Rectal smooth muscle tissue (tissue), 1 donor: ENCODE data around the gene CACNB2.

Experiments used
- H3K27ac ChIP-seq: one replicate; pipeline ENCODE4 v1.7.0; 2013; ENCODE audit warnings: low read depth, low read length, inconsistent platforms
- H3K27me3 ChIP-seq: one replicate; pipeline ENCODE4 v1.7.0; 2013; ENCODE audit warnings: low read length; ENCODE audit not compliant: control insufficient read depth, insufficient read depth
- H3K36me3 ChIP-seq: one replicate; pipeline ENCODE4 v1.7.0; 2013; ENCODE audit warnings: low read length; ENCODE audit not compliant: control insufficient read depth, insufficient read depth
- H3K4me1 ChIP-seq: one replicate; pipeline ENCODE4 v1.7.0; 2013; ENCODE audit warnings: low read length; ENCODE audit not compliant: control insufficient read depth, insufficient read depth
- H3K4me3 ChIP-seq: one replicate; pipeline ENCODE4 v1.7.0; 2013; ENCODE audit warnings: low read length
- H3K9ac ChIP-seq: one replicate; pipeline ENCODE4 v1.7.0; 2013; ENCODE audit warnings: low read length

The CACNB2 gene

GRCh38 chr10:18122753-18123152, 17.5 kb upstream of the CACNB2 start:
- H3K4me1 ChIP-seq = no peaks in the 10 kb centered on the region

GRCh38 chr10:18133046-18133445, 7.2 kb upstream of the CACNB2 start:
- no peak overlapping the region for H3K9ac ChIP-seq
- no peaks in the 10 kb centered on the region for H3K27me3 ChIP-seq
- H3K27ac ChIP-seq = no peak overlapping the region
- no peaks in the 10 kb centered on the region for H3K4me1 ChIP-seq
- H3K36me3 ChIP-seq = no peaks in the 10 kb centered on the region
- no peak overlapping the region for H3K4me3 ChIP-seq

More at GRCh38 chr10:18122753-18123152, 17.5 kb upstream of the CACNB2 start:
- Histone ChIP-seq H3K27ac (no peak overlapping the region), H3K27me3 (no peaks in the 10 kb centered on the region), H3K4me3 (no peak overlapping the region), H3K36me3 (no peaks in the 10 kb centered on the region), H3K9ac (no peak overlapping the region)

GRCh38 chr10:18134509-18134908, 5.7 kb upstream of the CACNB2 start:
- no peak overlapping the region for H3K27ac ChIP-seq
- H3K36me3 ChIP-seq = no peaks in the 10 kb centered on the region
- H3K4me1 ChIP-seq = peaks cover under 1% of the 10 kb centered on the region
- H3K9ac ChIP-seq = no peak overlapping the region
- no peaks in the 10 kb centered on the region for H3K27me3 ChIP-seq
- H3K4me3 ChIP-seq = no peak overlapping the region

GRCh38 chr10:18134921-18135320, 5.3 kb upstream of the CACNB2 start:
- Histone ChIP-seq H3K4me3 (no peak overlapping the region), H3K27ac (no peak overlapping the region), H3K4me1 (peaks cover 4% of the 10 kb centered on the region), H3K9ac (no peak overlapping the region), H3K36me3 (no peaks in the 10 kb centered on the region), H3K27me3 (no peaks in the 10 kb centered on the region)

GRCh38 chr10:18136073-18136791, 4.0 kb upstream of the CACNB2 start:
- H3K4me3 ChIP-seq = no peak overlapping the region
- H3K36me3 ChIP-seq = no peaks in the 10 kb centered on the region
- no peak overlapping the region for H3K9ac ChIP-seq
- H3K27me3 ChIP-seq = no peaks in the 10 kb centered on the region
- peaks cover 5% of the 10 kb centered on the region for H3K4me1 ChIP-seq
- no peak overlapping the region for H3K27ac ChIP-seq

- H3K4me3 ChIP-seq = no peak overlapping the region
- no peaks in the 10 kb centered on the region for H3K36me3 ChIP-seq
- H3K4me1 ChIP-seq = peaks cover 5% of the 10 kb centered on the region
- H3K27ac ChIP-seq = no peak overlapping the region
- H3K9ac ChIP-seq = no peak overlapping the region
- H3K27me3 ChIP-seq = no peaks in the 10 kb centered on the region
Measured at GRCh38 chr10:18137111-18137510, 3.1 kb upstream of the CACNB2 start.

GRCh38 chr10:18140957-18141845, 977 bp downstream of the CACNB2 start:
- Histone ChIP-seq H3K9ac (peak overlapping the region; percentile 54), H3K4me1 (peaks cover 33% of the 10 kb centered on the region), H3K27me3 (no peaks in the 10 kb centered on the region), H3K4me3 (peak overlapping the region; percentile 83), H3K36me3 (no peaks in the 10 kb centered on the region), H3K27ac (peak overlapping the region; percentile 85)

GRCh38 chr10:18142151-18142550, 1.9 kb downstream of the CACNB2 start:
- Histone ChIP-seq H3K9ac (no peak overlapping the region), H3K27me3 (no peaks in the 10 kb centered on the region), H3K4me3 (peak overlapping the region; percentile 33), H3K27ac (peak overlapping the region; percentile 85), H3K4me1 (peaks cover 38% of the 10 kb centered on the region), H3K36me3 (no peaks in the 10 kb centered on the region)

- Histone ChIP-seq H3K36me3 (no peaks in the 10 kb centered on the region), H3K4me3 (no peak overlapping the region), H3K4me1 (peaks cover 46% of the 10 kb centered on the region), H3K9ac (no peak overlapping the region), H3K27me3 (no peaks in the 10 kb centered on the region), H3K27ac (peak overlapping the region; percentile 85)
Measured at GRCh38 chr10:18144396-18144795, 4.2 kb downstream of the CACNB2 start.

GRCh38 chr10:18144928-18145327, 4.7 kb downstream of the CACNB2 start:
- peaks cover 46% of the 10 kb centered on the region for H3K4me1 ChIP-seq
- peak overlapping the region; percentile 85 for H3K27ac ChIP-seq
- H3K9ac ChIP-seq = no peak overlapping the region
- H3K36me3 ChIP-seq = no peaks in the 10 kb centered on the region
- H3K4me3 ChIP-seq = no peak overlapping the region
- no peaks in the 10 kb centered on the region for H3K27me3 ChIP-seq

- no peak overlapping the region for H3K4me3 ChIP-seq
- peaks cover 47% of the 10 kb centered on the region for H3K4me1 ChIP-seq
- H3K9ac ChIP-seq = no peak overlapping the region
- H3K27ac ChIP-seq = peak overlapping the region; percentile 85
- no peaks in the 10 kb centered on the region for H3K36me3 ChIP-seq
- H3K27me3 ChIP-seq = no peaks in the 10 kb centered on the region
Measured at GRCh38 chr10:18145652-18146051, 5.4 kb downstream of the CACNB2 start.

GRCh38 chr10:18149196-18149800, 9.1 kb downstream of the CACNB2 start:
- Histone ChIP-seq H3K4me1 (peaks cover 48% of the 10 kb centered on the region), H3K4me3 (no peak overlapping the region), H3K36me3 (no peaks in the 10 kb centered on the region), H3K27me3 (no peaks in the 10 kb centered on the region), H3K9ac (no peak overlapping the region), H3K27ac (peak overlapping the region; percentile 51)
